GM18526 (cell line): Measurements from ENCODE around the gene ERO1A.
A peak's percentile ranks its signal among the peaks of the same experiment; 100 is the strongest.

Experiments used
- POLR2A ChIP-seq: IDR thresholded peaks from 3 replicates; pipeline ENCODE4 v1.6.1; 2011; ENCODE audit not compliant: insufficient read length; ENCODE audit errors: extremely low read depth

Gene ERO1A

DNA sequence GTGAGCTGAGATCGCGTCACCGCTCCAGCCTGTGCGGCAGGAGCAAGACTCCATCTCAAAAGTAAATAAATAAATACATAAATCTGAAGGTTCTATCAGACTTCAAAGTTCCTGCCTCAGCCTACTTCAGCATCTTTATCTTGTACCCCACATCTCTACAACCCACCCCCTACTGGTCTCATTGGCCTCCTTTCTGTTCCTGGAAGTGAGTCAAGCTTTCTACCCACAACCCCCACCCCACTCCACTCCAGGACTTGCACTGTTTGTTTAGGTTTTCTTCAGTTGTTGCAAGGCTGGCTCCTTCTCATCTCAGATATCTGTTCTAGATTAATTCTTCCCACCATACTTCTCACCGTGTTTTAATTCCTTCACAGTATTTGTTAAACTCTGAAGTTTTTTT is 10.9 kb upstream of the ERO1A start:
- TF ChIP-seq POLR2A, result no peak

DNA sequence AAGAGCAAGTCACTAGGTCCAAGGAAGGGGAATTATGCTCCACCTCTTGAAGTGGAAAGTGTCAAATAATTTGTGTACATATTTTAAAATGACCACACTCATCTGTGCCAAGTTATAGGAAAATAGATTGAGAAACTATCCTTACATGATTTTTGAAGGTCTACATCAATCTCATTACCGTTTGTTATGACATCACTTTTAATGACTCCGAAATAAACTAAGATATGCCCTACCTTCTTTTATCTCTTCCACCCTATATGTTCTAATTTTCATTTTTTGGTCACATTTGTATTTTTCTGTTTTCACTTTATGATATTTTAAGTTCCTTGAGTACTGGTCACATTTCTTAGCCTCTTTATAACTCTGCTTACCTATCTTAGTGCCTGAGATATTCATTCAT is 8.3 kb upstream of the ERO1A start:
- TF ChIP-seq POLR2A, result no peak

DNA sequence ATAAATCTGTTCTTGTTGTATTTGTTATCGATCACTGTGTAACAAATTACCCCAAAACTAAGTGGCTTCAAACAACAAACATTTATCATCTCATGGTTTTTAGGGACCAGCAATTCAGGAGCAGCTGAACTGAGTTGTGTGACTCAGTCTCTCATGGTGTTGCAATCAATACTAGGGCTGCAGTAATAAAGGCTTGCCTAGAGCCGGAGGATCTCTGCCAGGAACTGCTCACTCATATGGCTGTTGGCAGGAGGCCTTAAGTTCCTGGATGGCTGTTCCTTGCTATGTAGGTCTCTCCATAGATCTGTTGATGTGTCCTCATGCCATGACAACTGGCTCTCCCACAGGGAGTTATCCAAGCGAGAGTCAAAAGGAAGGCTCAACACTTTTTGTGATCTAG is 7.9 kb upstream of the ERO1A start:
- TF ChIP-seq POLR2A, result no peak

DNA sequence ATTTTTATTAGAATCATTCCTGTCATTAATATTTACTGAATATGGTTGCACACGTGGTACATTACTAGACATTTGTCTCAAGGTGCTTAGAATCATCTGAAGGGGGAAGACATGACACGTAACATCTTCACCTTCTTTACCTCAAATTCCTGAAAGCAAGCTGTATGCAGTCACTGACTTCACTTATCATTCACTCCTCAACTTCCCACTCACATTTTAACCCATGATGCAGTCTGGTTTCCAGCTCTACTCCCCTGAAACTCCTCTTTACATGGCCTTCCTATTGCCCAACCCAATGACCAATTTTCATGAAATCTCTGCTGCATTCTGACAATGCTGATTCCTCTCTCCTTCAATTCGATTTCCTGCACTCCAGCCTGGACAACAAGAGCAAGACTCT is 5.9 kb upstream of the ERO1A start:
- TF ChIP-seq POLR2A, result no peak

DNA sequence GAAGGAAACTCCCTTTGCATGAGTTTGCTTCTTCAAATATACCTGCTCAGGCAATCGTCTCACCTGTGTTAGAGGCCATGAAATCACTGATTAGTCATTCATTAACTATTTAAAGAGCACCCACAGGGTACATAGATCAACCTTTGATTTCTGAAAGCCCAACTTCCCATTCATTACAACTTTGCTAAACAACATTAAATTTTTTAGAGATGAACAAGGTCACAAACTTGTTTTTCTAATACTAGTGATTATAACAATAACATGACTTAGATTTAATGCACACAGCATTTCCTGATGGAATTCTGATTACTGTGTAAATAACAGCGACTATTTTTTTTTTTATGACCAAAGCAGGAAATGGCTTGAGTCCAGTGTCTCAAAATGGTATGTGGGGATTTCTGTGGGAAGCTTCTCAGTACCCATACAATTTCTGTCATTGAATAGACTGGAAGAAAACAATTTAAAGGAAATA is 5.4 kb upstream of the ERO1A start:
- TF ChIP-seq POLR2A, result no peak

DNA sequence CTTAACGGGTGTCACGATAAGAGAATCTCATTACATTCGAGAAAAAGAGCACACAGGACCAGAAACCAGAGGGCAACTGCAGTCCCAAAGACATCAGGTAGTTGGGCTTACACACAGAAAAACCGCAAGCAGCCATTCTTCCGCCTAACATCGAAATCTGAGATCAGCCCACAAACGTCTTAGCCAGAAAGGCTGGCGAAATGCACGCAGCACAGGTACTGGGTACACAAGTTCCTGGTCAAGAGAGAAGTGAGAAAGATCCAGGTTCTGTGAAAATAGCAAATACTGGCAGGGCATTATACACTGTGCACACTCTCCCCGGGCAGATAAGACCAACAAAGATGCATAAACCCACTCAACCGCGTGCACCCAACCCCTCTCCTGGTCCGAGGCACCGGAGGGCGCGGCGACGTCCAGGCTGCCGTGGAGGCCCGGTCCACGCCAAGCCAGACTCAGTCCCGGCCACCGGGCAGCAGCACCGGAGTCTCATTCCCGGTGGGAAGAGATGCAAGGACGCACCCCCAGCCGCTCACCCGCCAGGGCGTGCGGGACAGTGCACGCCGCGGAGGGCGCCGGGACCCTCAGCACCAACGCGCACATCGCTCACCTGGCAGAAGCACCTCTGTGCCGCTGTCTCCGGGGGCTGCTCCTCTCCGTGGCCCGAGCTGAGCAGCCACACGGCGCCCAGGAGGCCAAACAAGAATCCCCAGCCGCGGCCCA is 437 bp downstream of the ERO1A start:
- TF ChIP-seq POLR2A, result peak; percentile 28

DNA sequence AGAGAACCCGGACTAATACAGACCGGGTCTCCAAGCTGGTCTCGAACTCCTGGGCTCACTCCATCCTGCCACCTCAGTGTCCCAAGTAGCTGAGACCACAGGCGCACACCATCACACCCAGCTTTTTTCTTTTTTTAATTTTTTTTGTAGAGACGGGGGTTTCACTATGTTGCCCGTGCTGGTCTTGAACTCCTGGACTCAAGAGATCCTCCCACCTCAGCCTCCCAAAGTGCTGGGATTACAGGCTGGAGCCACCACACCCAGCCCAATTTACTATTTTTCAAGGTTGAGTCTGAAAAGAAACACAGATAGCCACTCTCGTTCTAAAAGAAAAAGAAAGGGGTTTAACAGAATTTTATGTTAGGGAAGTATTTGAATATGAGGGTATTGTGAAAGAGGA is 1.8 kb downstream of the ERO1A start:
- TF ChIP-seq POLR2A, result no peak

DNA sequence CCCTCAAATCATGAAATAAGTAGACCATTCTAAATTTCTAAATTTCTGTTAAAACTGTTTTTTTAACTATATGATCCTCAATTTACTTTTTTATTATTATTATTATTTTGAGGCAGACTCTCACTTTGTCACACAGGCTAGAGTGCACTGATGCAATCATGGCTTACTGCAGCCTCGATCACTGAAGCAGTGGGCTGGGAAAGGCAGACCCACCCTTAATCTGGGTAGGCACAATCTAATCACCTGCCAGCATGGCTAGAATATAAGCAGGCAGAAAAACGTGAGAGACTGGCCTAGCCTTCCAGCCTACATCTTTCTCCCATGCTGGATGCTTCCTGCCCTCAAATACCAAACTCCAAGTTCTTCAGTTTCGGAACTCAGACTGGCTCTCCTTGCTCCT is 2.3 kb downstream of the ERO1A start:
- TF ChIP-seq POLR2A, result no peak

DNA sequence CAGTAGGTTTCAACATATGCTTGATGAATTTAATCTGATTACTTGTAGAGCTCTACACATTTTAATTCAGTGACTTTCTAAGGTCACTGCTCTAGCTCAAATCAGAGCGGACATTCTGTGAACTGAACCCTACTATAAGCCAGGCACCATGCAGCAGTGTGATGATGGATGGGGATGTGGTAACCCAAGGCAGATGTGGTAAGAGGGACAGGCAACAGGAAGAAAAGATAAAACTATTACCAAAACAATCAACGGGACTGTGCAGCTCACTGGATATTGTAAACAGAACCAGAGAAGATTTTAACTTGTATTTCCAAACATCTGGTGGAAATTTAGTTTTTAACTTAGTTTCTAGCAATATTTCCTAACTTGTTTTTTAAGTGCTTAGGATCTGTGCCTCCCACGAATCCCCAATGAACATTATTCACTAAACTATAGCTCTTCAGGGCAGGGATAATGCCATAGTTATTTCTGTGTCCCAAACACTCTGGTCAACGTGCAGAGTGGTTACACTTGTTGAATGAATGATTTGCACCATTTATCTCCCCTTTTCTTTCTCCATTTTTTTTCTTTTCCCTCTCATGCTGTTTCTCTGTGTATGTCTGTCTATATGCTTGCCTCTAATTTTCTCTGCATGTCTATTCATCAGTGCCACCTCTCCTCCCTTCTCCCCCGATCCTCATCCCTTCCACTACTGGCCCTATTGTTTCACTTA is 3.0 kb downstream of the ERO1A start:
- TF ChIP-seq POLR2A, result no peak

DNA sequence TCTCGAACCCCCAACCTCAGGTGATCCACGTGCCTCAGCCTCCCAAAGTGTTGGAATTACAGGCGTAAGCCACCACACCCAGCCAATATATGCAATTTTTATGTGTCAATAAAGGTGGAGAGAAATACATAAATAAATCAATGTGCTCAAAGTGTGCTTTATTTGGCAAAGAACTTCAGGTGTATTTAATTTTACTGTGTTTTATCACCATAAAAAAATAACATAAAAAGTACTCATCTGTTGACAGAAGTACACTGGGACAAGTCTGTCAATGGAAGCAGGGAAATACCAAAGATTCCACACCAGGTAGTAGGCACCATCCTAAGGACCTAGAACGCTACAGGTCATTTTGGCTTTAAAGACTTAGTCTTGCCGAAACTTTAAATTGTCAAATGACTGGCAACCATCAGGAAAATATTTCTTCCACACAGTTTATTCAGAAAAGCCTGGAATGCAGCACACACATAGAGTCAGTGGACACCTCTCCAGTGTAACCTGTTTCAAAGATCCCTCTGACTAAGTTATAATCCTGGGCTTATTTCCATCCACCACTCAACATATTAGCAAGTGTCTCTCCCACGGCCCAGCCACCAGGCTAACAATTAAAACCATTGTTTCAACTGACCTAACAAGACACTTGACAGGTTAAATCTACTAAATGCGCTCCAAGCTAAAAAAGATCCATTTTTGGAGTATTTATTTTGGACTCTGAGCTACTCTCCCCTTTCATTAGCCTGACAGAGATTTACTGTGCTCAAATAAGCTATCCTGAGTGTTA is 4.2 kb downstream of the ERO1A start:
- TF ChIP-seq POLR2A, result no peak

DNA sequence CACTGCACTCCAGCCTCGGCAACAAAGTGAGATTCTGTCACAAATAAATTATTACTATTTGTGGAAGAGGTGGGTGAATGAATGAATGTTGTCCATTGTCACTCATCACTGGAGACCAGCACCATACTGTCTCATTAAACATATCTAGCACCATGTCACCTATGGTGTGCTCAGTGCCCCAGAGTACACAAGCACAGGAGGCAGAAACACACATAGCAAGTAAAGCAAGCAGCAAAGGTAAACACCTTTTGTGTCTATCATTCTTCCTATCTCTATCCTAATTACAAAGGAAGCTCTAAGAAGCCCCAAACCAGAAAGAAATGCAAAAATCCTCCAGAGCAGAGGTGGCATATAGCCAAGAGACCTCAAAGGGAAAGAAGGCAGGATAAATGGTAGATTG is 9.2 kb downstream of the ERO1A start:
- no peak for TF ChIP-seq POLR2A

DNA sequence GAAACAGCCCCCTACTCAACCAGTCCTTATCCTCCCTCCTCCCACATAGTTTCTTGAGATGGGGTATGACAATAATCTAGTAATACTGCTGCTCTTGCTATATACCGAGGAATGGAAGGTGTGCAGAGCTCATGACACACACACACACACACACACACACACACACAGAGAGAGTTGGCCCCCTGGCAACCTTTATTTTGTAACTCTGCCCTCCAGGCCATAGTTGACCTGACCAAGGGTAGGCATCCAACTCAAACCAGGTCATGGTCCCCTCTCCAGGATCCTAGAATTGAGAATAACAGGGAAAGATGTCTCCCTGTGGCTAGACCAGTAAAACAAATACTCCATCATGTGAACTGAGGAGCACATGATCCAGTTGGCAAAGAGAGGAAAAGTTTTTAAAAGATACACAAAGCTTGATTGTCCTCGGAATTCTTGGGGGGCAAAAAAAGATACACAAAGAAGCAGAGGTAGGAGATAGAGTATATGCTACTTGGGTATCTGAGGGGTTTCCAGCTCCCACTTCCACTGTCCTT is 11.3 kb downstream of the ERO1A start:
- TF ChIP-seq POLR2A, result no peak

DNA sequence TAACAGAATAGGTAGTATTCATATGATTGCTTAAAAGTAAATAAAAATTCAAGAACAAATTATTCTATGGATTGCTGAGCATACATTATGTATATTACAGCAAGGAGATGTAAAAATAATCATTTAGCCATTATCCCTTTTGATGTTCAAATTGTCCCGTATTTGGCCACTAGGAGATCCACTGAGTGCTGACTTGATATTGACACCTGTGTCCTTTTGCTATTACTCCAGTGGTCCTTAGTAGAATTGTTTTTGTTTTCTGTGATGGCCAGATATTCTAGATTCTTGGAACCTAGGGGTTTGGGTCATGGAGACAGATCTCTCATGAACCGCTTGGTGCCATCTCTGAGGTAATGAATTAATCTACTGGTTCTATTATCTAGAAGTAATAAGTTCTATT is 16.8 kb downstream of the ERO1A start:
- no peak for TF ChIP-seq POLR2A

DNA sequence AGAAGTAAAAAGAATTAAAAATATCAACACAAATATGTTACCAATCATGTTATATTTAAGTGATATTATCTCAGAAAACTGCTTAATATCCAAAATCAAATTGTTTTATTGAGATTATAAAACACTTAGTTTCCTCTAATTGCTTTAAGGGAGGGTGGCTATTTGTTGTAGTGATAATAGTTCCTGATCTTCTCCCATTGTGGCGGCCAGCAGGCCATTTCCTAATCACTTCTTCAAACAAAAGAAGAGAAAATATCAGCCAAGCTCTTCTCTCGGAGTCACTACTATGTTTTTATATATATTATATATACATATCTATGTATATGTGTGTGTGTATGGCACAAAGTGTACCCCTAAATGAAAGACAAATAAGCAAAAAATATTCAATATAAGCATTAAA is 31.5 kb downstream of the ERO1A start:
- no peak for TF ChIP-seq POLR2A

DNA sequence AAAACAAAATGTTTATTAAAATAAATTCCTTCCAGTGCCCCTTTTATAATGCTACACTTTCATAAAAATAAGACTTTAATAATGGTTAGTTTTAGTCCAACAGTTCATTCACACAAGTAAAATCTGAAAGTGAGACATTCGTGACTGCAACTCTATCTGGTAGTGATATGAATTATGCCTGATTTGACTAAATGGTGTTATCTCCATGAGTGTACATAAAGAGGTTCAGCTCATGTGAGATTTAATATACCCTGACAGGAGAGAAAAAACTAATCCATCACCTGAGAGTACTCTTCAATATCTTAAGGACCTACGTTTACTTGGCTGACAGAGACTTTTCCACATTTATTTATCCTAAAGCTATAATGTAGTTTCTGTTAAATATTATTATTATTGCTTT is 34.0 kb downstream of the ERO1A start:
- no peak for TF ChIP-seq POLR2A

DNA sequence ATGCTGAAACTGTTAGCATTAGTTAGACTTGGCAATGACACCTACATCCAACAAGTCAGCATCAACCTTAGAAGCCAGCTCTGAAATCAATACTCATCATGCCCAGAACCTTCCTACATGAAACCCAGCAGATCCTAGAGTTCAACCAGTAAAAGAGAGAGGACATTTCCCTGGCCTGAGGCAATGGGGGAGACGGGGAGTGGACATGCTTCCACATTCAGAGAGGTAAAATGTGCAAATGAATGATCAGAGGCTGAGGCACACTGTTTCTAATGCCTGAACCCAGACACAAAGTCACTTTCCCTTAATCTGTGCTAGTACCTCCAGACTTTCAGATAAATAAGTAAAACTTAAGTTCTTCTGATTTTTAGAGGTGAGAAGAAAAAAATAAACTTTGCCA is 34.5 kb downstream of the ERO1A start:
- TF ChIP-seq POLR2A, result no peak

DNA sequence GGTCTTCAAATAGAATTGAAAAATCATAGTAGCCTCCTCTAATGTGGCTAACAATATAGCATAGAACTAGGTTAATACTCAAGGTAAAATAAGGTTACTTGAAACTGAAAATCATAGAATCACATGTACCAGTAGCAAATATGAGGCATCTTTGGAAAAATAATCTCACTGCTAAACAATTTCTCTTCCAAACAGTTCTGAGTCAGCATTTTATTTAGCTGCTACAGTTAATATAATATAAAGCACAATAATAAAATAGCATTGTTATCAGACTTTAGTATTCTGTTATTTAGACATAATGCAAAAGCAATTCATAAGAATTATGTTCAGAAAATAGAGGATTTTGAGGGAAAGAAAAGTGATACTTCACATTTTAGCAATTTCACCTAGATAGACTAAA is 35.0 kb downstream of the ERO1A start:
- no peak for TF ChIP-seq POLR2A
